ENCODE results near the gene EVA1A. TPM values are rescaled to one million over a fixed set of nuclear protein-coding genes. Genes with fewer than 3 reads are reported as not detected.
A peak's percentile ranks its signal among the peaks of the same experiment; 100 is the strongest.

EVA1A gene
- total and polyA plus RNA-seq, 12 donors = 0.53 to 4.3 (median 1.0) TPM; not detected in 3

- peaks cover 3% of the 10 kb centered on the region for H3K27me3 ChIP-seq
- no peaks in the 10 kb centered on the region for H3K9me3 ChIP-seq (replicated peaks in 1 of 3)
- H3K27ac ChIP-seq = no peak overlapping the region
- TF ChIP-seq POLR2A (IDR thresholded peaks at IDR 0.05) (no peak), CTCF (IDR thresholded peaks at IDR 0.05) (no peak)
- DNase-seq = no peak
- no peaks in the 10 kb centered on the region for H3K36me3 ChIP-seq (replicated peaks in 1 of 2)
- intact Hi-C loops (cut with DNase I) = loop anchor here in 1 of 2 donors (5.0 kb wide), 1 partner anchor 364 kb away; no protein-coding TSS in a partner anchor
- 28 to 47% (median 42%) methylated on average over 2 of the region's 2 CpGs for WGBS, 4 donors
- H3K4me1 ChIP-seq (replicated peaks in 1 of 2) = no peaks in the 10 kb centered on the region
- no peak overlapping the region for H3K4me3 ChIP-seq
Observed at GRCh38 chr2:75475976-75476375, 84.8 kb downstream of the EVA1A start.

- TF ChIP-seq CTCF (IDR thresholded peaks at IDR 0.05) (no peak), POLR2A (IDR thresholded peaks at IDR 0.05) (no peak)
- H3K36me3 ChIP-seq (replicated peaks in 1 of 2) = no peaks in the 10 kb centered on the region
- peaks cover 3% of the 10 kb centered on the region for H3K27me3 ChIP-seq
- H3K4me3 ChIP-seq = no peak overlapping the region
- no peak for DNase-seq
- WGBS, 4 donors = 64 to 74% (median 69%) methylated on average over 2 of the region's 2 CpGs
- H3K4me1 ChIP-seq (replicated peaks in 1 of 2) = no peaks in the 10 kb centered on the region
- no peaks in the 10 kb centered on the region for H3K9me3 ChIP-seq (replicated peaks in 1 of 3)
- intact Hi-C loops (cut with DNase I) = loop anchor here in 1 of 2 donors (5.0 kb wide), 1 partner anchor 363 kb away; no protein-coding TSS in a partner anchor
- H3K27ac ChIP-seq = no peak overlapping the region
Observed at GRCh38 chr2:75475049-75475448, 85.7 kb downstream of the EVA1A start.

GRCh38 chr2:75474115-75474514, 86.6 kb downstream of the EVA1A start:
- WGBS, 4 donors = 70 to 81% (median 76%) methylated on average over 8 of the region's 8 CpGs
- TF ChIP-seq POLR2A (IDR thresholded peaks at IDR 0.05) (no peak), CTCF (IDR thresholded peaks at IDR 0.05) (no peak)
- Histone ChIP-seq H3K9me3 (replicated peaks in 1 of 3) (no peaks in the 10 kb centered on the region), H3K27me3 (peaks cover 3% of the 10 kb centered on the region), H3K4me1 (replicated peaks in 1 of 2) (no peaks in the 10 kb centered on the region), H3K4me3 (no peak overlapping the region), H3K36me3 (replicated peaks in 1 of 2) (no peaks in the 10 kb centered on the region), H3K27ac (no peak overlapping the region)
- no peak for DNase-seq
- intact Hi-C loops (cut with DNase I) = no loop called here

- intact Hi-C loops (cut with DNase I) = loop anchor here in 1 of 2 donors (10.0 kb wide), 1 partner anchor 138 kb away; no protein-coding TSS in a partner anchor
- 38 to 69% (median 49%) methylated on average over 3 of the region's 3 CpGs for WGBS, 4 donors
- H3K4me3 ChIP-seq = no peak overlapping the region
Observed at GRCh38 chr2:75466708-75467311, 93.9 kb downstream of the EVA1A start.

More at GRCh38 chr2:75466708-75467311, 93.9 kb downstream of the EVA1A start:
- Histone ChIP-seq H3K9me3 (replicated peaks in 1 of 3) (no peaks in the 10 kb centered on the region), H3K27me3 (peaks cover 3% of the 10 kb centered on the region), H3K27ac (no peak overlapping the region), H3K4me1 (replicated peaks in 1 of 2) (no peaks in the 10 kb centered on the region), H3K36me3 (replicated peaks in 1 of 2) (no peaks in the 10 kb centered on the region)
- TF ChIP-seq CTCF (IDR thresholded peaks at IDR 0.05) (peak in 2 of 6 experiments; percentile 21 to 33), POLR2A (IDR thresholded peaks at IDR 0.05) (no peak)
- peak in 5 of 7 donors; percentile 23 to 55 (median 33) for DNase-seq
